ENCODE data around the gene ABL1. TPM values are rescaled to one million over a fixed set of nuclear protein-coding genes. Genes with fewer than 3 reads are reported as not detected.

Gene ABL1
- total RNA-seq, 6 experiments from 2014 or later, result 56.0 to 63.5 (median 62.8) TPM

GRCh38 chr9:130872508-130872907 is 37.5 kb downstream of the ABL1 start:
- Mint-ChIP-seq H3K4me3 (no peak overlapping the region), H3K27me3 (ENCODE audit: insufficient read depth) (peaks cover 3% of the 10 kb centered on the region), H3K36me3 (ENCODE audit: low read depth) (peaks cover 20% of the 10 kb centered on the region), H3K9me3 (no peaks in the 10 kb centered on the region), H3K27ac (no peak overlapping the region), H3K4me1 (ENCODE audit: low read depth) (no peaks in the 10 kb centered on the region)
- DNase-seq, result no peak
- TF ChIP-seq, protein P1, sequence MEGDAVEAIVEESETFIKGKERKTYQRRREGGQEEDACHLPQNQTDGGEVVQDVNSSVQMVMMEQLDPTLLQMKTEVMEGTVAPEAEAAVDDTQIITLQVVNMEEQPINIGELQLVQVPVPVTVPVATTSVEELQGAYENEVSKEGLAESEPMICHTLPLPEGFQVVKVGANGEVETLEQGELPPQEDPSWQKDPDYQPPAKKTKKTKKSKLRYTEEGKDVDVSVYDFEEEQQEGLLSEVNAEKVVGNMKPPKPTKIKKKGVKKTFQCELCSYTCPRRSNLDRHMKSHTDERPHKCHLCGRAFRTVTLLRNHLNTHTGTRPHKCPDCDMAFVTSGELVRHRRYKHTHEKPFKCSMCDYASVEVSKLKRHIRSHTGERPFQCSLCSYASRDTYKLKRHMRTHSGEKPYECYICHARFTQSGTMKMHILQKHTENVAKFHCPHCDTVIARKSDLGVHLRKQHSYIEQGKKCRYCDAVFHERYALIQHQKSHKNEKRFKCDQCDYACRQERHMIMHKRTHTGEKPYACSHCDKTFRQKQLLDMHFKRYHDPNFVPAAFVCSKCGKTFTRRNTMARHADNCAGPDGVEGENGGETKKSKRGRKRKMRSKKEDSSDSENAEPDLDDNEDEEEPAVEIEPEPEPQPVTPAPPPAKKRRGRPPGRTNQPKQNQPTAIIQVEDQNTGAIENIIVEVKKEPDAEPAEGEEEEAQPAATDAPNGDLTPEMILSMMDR (IDR thresholded peaks at IDR 0.05), result no peak

GRCh38 chr9:130872912-130873503 is 38.0 kb downstream of the ABL1 start:
- TF ChIP-seq, protein P1 (IDR thresholded peaks at IDR 0.05), result no peak
- peaks cover 2% of the 10 kb centered on the region for H3K27me3 Mint-ChIP-seq (ENCODE audit: insufficient read depth)
- DNase-seq, result no peak
- H3K27ac Mint-ChIP-seq, result no peak overlapping the region
- H3K4me3 Mint-ChIP-seq, result no peak overlapping the region
- H3K4me1 Mint-ChIP-seq (ENCODE audit: low read depth), result no peaks in the 10 kb centered on the region
- no peaks in the 10 kb centered on the region for H3K9me3 Mint-ChIP-seq
- H3K36me3 Mint-ChIP-seq (ENCODE audit: low read depth), result peaks cover 20% of the 10 kb centered on the region

DNA sequence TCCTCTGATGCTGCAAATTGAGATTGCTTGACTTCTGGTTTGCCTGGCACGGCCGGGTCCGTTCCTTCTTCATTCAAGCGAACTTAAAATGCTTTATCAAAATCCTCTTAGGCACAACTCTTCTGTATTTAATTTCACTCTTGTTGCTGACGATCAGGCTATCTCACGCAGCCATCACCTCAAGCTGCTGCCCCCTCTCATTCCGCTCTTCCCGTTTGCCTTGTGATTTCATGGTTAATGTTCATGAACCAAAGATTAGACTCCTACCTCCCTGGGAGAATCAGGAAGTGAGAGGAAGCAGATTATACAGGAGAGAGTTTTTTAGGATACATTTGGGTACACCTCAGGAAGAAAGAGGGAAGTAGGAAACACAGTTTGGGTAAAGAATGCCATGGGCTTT is 38.9 kb downstream of the ABL1 start:
- H3K4me1 Mint-ChIP-seq (ENCODE audit: low read depth), result no peaks in the 10 kb centered on the region
- H3K4me3 Mint-ChIP-seq, result no peak overlapping the region
- no peak overlapping the region for H3K27ac Mint-ChIP-seq
- no peak for DNase-seq
- H3K9me3 Mint-ChIP-seq, result no peaks in the 10 kb centered on the region
- TF ChIP-seq, protein P1 (IDR thresholded peaks at IDR 0.05), result no peak
- H3K27me3 Mint-ChIP-seq (ENCODE audit: insufficient read depth), result peaks cover 1% of the 10 kb centered on the region
- H3K36me3 Mint-ChIP-seq (ENCODE audit: low read depth), result peaks cover 20% of the 10 kb centered on the region

- DNase-seq, result no peak
- Mint-ChIP-seq H3K27ac (no peak overlapping the region), H3K36me3 (ENCODE audit: low read depth) (peaks cover 20% of the 10 kb centered on the region), H3K4me3 (no peak overlapping the region), H3K9me3 (no peaks in the 10 kb centered on the region), H3K27me3 (ENCODE audit: insufficient read depth) (peaks cover 1% of the 10 kb centered on the region), H3K4me1 (ENCODE audit: low read depth) (no peaks in the 10 kb centered on the region)
- TF ChIP-seq, protein P1 (IDR thresholded peaks at IDR 0.05), result no peak
Measured at GRCh38 chr9:130874783-130875182, 39.7 kb downstream of the ABL1 start.

- H3K9me3 Mint-ChIP-seq, result no peaks in the 10 kb centered on the region
Measured at GRCh38 chr9:130877300-130877699, 42.2 kb downstream of the ABL1 start.

More at GRCh38 chr9:130877300-130877699, 42.2 kb downstream of the ABL1 start:
- no peaks in the 10 kb centered on the region; the same call in none of the 2 replicates for H3K27me3 Mint-ChIP-seq (ENCODE audit: insufficient read depth)
- peaks cover 22% of the 10 kb centered on the region for H3K36me3 Mint-ChIP-seq (ENCODE audit: low read depth)
- H3K4me1 Mint-ChIP-seq (ENCODE audit: low read depth), result no peaks in the 10 kb centered on the region
- no peak for DNase-seq
- H3K4me3 Mint-ChIP-seq, result no peak overlapping the region
- no peak overlapping the region for H3K27ac Mint-ChIP-seq
- TF ChIP-seq, protein P1 (IDR thresholded peaks at IDR 0.05), result no peak
